IPS-18a (cell line): ENCODE data around the gene ZNF438.

Experiments
- H3K27ac ChIP-seq: one replicate; pipeline ENCODE4 v1.5.1; 2013; ENCODE audit warnings: low read length
- H3K27me3 ChIP-seq: one replicate; pipeline ENCODE4 v1.6.1; 2013; ENCODE audit warnings: mild to moderate bottlenecking, low read length; ENCODE audit not compliant: control insufficient read depth, insufficient read depth
- H3K36me3 ChIP-seq: one replicate; pipeline ENCODE4 v1.6.1; 2013; ENCODE audit warnings: low read depth, low read length; ENCODE audit not compliant: control insufficient read depth
- H3K4me1 ChIP-seq: one replicate; pipeline ENCODE4 v1.6.1; 2013; ENCODE audit warnings: low read depth, low read length; ENCODE audit not compliant: control insufficient read depth
- H3K4me3 ChIP-seq: one replicate; pipeline ENCODE4 v1.5.1; 2013; ENCODE audit warnings: low read length
- H3K9ac ChIP-seq: one replicate; pipeline ENCODE4 v1.6.1; 2013; ENCODE audit warnings: mild to moderate bottlenecking, low read length, moderate library complexity
- H3K9me3 ChIP-seq: one replicate; pipeline ENCODE4 v1.6.1; 2013; ENCODE audit warnings: low read depth, low read length; ENCODE audit not compliant: control insufficient read depth

The ZNF438 gene

GRCh38 chr10:31025142-31025541, 6.5 kb downstream of the ZNF438 start:
- Histone ChIP-seq H3K36me3 (no peaks in the 10 kb centered on the region), H3K4me3 (no peak overlapping the region), H3K9ac (no peak overlapping the region), H3K27me3 (peaks cover 2% of the 10 kb centered on the region), H3K4me1 (peaks cover 20% of the 10 kb centered on the region), H3K9me3 (no peaks in the 10 kb centered on the region), H3K27ac (no peak overlapping the region)

GRCh38 chr10:31023558-31023957, 8.1 kb downstream of the ZNF438 start:
- H3K9ac ChIP-seq, result no peak overlapping the region
- no peaks in the 10 kb centered on the region for H3K27me3 ChIP-seq
- no peak overlapping the region for H3K27ac ChIP-seq
- no peak overlapping the region for H3K4me3 ChIP-seq
- peaks cover 20% of the 10 kb centered on the region for H3K4me1 ChIP-seq
- H3K36me3 ChIP-seq, result no peaks in the 10 kb centered on the region
- no peaks in the 10 kb centered on the region for H3K9me3 ChIP-seq

- Histone ChIP-seq H3K4me1 (peaks cover 20% of the 10 kb centered on the region), H3K27ac (no peak overlapping the region), H3K9ac (no peak overlapping the region), H3K9me3 (no peaks in the 10 kb centered on the region), H3K27me3 (no peaks in the 10 kb centered on the region), H3K36me3 (no peaks in the 10 kb centered on the region), H3K4me3 (no peak overlapping the region)
Observed at GRCh38 chr10:31020209-31020608, 11.5 kb downstream of the ZNF438 start.

GRCh38 chr10:31018962-31019361, 12.7 kb downstream of the ZNF438 start:
- no peak overlapping the region for H3K9ac ChIP-seq
- H3K9me3 ChIP-seq, result no peaks in the 10 kb centered on the region
- no peak overlapping the region for H3K4me3 ChIP-seq
- peaks cover 20% of the 10 kb centered on the region for H3K4me1 ChIP-seq
- H3K36me3 ChIP-seq, result no peaks in the 10 kb centered on the region
- no peaks in the 10 kb centered on the region for H3K27me3 ChIP-seq
- H3K27ac ChIP-seq, result no peak overlapping the region

GRCh38 chr10:31018356-31018750, 13.3 kb downstream of the ZNF438 start:
- no peak overlapping the region for H3K9ac ChIP-seq
- H3K27me3 ChIP-seq, result no peaks in the 10 kb centered on the region
- peaks cover 20% of the 10 kb centered on the region for H3K4me1 ChIP-seq
- H3K4me3 ChIP-seq, result no peak overlapping the region
- no peak overlapping the region for H3K27ac ChIP-seq
- no peaks in the 10 kb centered on the region for H3K36me3 ChIP-seq
- no peaks in the 10 kb centered on the region for H3K9me3 ChIP-seq

- no peak overlapping the region for H3K4me3 ChIP-seq
- H3K4me1 ChIP-seq, result peaks cover 20% of the 10 kb centered on the region
- no peak overlapping the region for H3K9ac ChIP-seq
- no peaks in the 10 kb centered on the region for H3K27me3 ChIP-seq
- H3K36me3 ChIP-seq, result no peaks in the 10 kb centered on the region
- no peaks in the 10 kb centered on the region for H3K9me3 ChIP-seq
- no peak overlapping the region for H3K27ac ChIP-seq
Observed at GRCh38 chr10:31017534-31018355, 13.9 kb downstream of the ZNF438 start.

GRCh38 chr10:31014161-31014875, 17.3 kb downstream of the ZNF438 start:
- H3K4me1 ChIP-seq, result peaks cover 10% of the 10 kb centered on the region
- no peaks in the 10 kb centered on the region for H3K9me3 ChIP-seq
- H3K9ac ChIP-seq, result no peak overlapping the region
- no peaks in the 10 kb centered on the region for H3K27me3 ChIP-seq
- no peaks in the 10 kb centered on the region for H3K36me3 ChIP-seq
- no peak overlapping the region for H3K4me3 ChIP-seq
- H3K27ac ChIP-seq, result no peak overlapping the region

- Histone ChIP-seq H3K9ac (no peak overlapping the region), H3K4me3 (no peak overlapping the region), H3K36me3 (no peaks in the 10 kb centered on the region), H3K4me1 (peaks cover under 1% of the 10 kb centered on the region), H3K27ac (no peak overlapping the region), H3K9me3 (no peaks in the 10 kb centered on the region), H3K27me3 (no peaks in the 10 kb centered on the region)
Observed at GRCh38 chr10:31013331-31013730, 18.3 kb downstream of the ZNF438 start.

GRCh38 chr10:31011665-31012022, 20.0 kb downstream of the ZNF438 start:
- Histone ChIP-seq H3K4me1 (no peaks in the 10 kb centered on the region), H3K36me3 (no peaks in the 10 kb centered on the region), H3K4me3 (no peak overlapping the region), H3K9me3 (no peaks in the 10 kb centered on the region), H3K27me3 (no peaks in the 10 kb centered on the region), H3K27ac (no peak overlapping the region), H3K9ac (no peak overlapping the region)

GRCh38 chr10:31011017-31011664, 20.5 kb downstream of the ZNF438 start:
- H3K27me3 ChIP-seq, result no peaks in the 10 kb centered on the region
- no peak overlapping the region for H3K4me3 ChIP-seq
- H3K9ac ChIP-seq, result no peak overlapping the region
- H3K9me3 ChIP-seq, result no peaks in the 10 kb centered on the region
- H3K4me1 ChIP-seq, result no peaks in the 10 kb centered on the region
- H3K36me3 ChIP-seq, result no peaks in the 10 kb centered on the region
- no peak overlapping the region for H3K27ac ChIP-seq

GRCh38 chr10:31010062-31010461, 21.6 kb downstream of the ZNF438 start:
- Histone ChIP-seq H3K4me3 (no peak overlapping the region), H3K27me3 (no peaks in the 10 kb centered on the region), H3K27ac (no peak overlapping the region), H3K9me3 (no peaks in the 10 kb centered on the region), H3K4me1 (no peaks in the 10 kb centered on the region), H3K9ac (no peak overlapping the region), H3K36me3 (no peaks in the 10 kb centered on the region)
